Right atrium auricular region (tissue), 2 donors: ENCODE measurements around the gene KIFBP. TPM values are rescaled to one million over a fixed set of nuclear protein-coding genes. Genes with fewer than 3 reads are reported as not detected.
"Not testable (repeated sequence)": the region's sequence is repeated elsewhere in the genome, so short reads cannot be mapped to it uniquely, and the experiment has no call there.

Source experiments
- DNase-seq: peaks from one replicate; pipeline ENCODE4 v3.0.0-alpha.2; 2019; ENCODE audit warnings: low spot score
- H3K27ac ChIP-seq, 2 donors: fragments of 200-600 bp; sonication (generic); 1 replicate in 1 of 2; 2 replicates in 1 of 2; pipeline ENCODE4 v1.5.1; 2016 to 2019
- H3K27me3 ChIP-seq, 2 donors: fragments of 200-600 bp; sonication (generic); one replicate each; pipeline versions ENCODE4 v1.5.1 to v1.6.0; 2017 to 2019
- H3K36me3 ChIP-seq: fragments of 200-600 bp; sonication (generic); one replicate; pipeline ENCODE4 v1.5.1; 2016
- H3K4me1 ChIP-seq, 2 donors: fragments of 200-600 bp; sonication (generic); one replicate each; pipeline versions ENCODE4 v1.5.1 to v1.6.0; 2017 to 2019
- H3K4me3 ChIP-seq, 2 donors: fragments of 200-600 bp; sonication (generic); 1 replicate in 1 of 2; 2 replicates in 1 of 2; pipeline ENCODE4 v1.5.1; 2017 to 2019; ENCODE audit warnings: mild to moderate bottlenecking in 1 of 2, moderate library complexity in 1 of 2
- H3K9me3 ChIP-seq, 2 donors: fragments of 200-600 bp; sonication (generic); one replicate each; pipeline ENCODE4 v1.5.1; 2019
- total RNA-seq, 2 donors: library from RNA; depleted of rRNA; stranded (reverse); fragments of >200 nt; gene quantifications; one replicate each; pipeline ENCODE4 v1.1.0, GENCODE V29; 2016
- TF ChIP-seq, protein P1 (sequence below), 2 donors: fragments of 200-600 bp; sonication (generic); IDR thresholded peaks; one replicate each; pipeline ENCODE4 v1.5.1; 2019; ENCODE audit warnings: antibody characterized with exemption in 2 of 2

KIFBP gene
- total RNA-seq, 2 donors from 2014 or later: 36.4 to 48.8 TPM

DNA sequence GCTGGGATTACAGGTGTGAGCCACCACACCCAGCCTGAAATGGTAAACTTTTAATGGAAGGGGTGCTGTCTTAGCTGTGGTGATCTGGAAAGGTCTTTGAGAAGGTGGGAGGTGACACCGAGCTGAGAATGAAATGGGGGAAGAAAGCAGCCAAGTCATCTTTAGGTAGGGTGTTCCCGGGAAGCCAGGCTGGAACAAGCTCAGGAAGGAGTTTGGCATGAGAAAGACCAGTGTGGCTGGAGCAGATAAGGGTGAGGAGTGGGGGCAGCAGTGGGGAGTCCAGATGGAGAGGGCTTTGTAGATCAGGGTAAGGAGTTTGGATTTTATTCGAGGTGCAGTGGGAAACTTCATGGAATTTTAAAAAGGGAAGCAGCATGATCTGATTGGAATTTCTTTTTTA is 30.0 kb downstream of the KIFBP start:
- H3K4me3 ChIP-seq: no peak overlapping the region
- H3K36me3 ChIP-seq: peaks cover 44% of the 10 kb centered on the region
- no peak for DNase-seq
- H3K9me3 ChIP-seq: no peaks in the 10 kb centered on the region
- TF ChIP-seq, protein P1, sequence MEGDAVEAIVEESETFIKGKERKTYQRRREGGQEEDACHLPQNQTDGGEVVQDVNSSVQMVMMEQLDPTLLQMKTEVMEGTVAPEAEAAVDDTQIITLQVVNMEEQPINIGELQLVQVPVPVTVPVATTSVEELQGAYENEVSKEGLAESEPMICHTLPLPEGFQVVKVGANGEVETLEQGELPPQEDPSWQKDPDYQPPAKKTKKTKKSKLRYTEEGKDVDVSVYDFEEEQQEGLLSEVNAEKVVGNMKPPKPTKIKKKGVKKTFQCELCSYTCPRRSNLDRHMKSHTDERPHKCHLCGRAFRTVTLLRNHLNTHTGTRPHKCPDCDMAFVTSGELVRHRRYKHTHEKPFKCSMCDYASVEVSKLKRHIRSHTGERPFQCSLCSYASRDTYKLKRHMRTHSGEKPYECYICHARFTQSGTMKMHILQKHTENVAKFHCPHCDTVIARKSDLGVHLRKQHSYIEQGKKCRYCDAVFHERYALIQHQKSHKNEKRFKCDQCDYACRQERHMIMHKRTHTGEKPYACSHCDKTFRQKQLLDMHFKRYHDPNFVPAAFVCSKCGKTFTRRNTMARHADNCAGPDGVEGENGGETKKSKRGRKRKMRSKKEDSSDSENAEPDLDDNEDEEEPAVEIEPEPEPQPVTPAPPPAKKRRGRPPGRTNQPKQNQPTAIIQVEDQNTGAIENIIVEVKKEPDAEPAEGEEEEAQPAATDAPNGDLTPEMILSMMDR (IDR thresholded peaks at IDR 0.05): no peak
- H3K27ac ChIP-seq: no peak overlapping the region
- H3K4me1 ChIP-seq: no peaks in the 10 kb centered on the region
- H3K27me3 ChIP-seq: no peaks in the 10 kb centered on the region

DNA sequence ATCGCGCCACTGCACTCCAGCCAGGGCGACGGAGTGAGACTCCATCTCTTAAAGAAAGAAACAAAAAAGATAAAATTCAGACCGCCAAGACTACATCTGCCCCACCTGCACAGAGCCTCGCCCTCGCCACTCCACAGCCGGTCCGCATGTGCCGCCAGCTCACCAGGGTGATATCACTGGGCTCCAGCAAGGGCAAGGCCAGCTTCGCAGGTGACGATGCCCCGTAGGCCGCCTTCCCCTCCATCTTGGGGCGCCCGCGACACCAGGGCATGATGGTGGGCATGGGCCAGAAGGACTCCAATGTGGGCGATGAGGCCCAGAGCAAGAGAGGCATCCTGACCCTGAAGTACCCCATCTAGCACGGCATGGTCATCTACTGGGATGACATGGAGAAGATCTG is 34.0 kb downstream of the KIFBP start:
- no peak overlapping the region for H3K27ac ChIP-seq
- no peak overlapping the region for H3K4me3 ChIP-seq
- no peaks in the 10 kb centered on the region for H3K27me3 ChIP-seq
- DNase-seq: no peak
- no peaks in the 10 kb centered on the region for H3K4me1 ChIP-seq
- TF ChIP-seq, protein P1 (IDR thresholded peaks at IDR 0.05): no peak
- H3K9me3 ChIP-seq: no peaks in the 10 kb centered on the region
- H3K36me3 ChIP-seq: peaks cover 6% of the 10 kb centered on the region

DNA sequence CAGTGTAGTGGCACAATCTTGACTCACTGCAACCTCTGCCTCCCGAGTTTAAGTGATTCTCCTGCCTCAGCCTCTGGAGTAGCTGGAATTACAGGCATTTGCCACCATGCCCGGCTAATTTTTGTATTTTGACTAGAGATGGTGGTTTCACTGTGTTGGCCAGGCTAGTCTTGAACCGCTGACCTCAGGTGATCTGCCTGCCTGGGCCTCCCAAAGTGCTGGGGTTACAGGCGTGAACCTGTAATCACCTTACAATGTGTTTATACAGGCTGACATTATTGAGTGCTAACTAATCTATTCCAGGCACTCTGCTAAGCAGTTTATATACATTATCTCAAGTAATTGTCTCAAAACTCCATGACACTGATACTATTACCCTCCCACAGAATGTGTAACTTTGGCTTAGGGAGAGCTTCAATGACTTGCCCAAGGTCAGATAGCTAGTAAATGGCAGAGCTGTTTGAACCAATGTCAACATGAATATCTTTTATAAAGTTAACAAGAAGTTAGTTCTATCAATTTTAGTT is 36.8 kb downstream of the KIFBP start:
- Histone ChIP-seq H3K36me3 (no peaks in the 10 kb centered on the region), H3K27me3 (no peaks in the 10 kb centered on the region), H3K4me3 (no peak overlapping the region), H3K27ac (no peak overlapping the region), H3K4me1 (no peaks in the 10 kb centered on the region), H3K9me3 (no peaks in the 10 kb centered on the region)
- DNase-seq: no peak
- TF ChIP-seq, protein P1 (IDR thresholded peaks at IDR 0.05): no peak

DNA sequence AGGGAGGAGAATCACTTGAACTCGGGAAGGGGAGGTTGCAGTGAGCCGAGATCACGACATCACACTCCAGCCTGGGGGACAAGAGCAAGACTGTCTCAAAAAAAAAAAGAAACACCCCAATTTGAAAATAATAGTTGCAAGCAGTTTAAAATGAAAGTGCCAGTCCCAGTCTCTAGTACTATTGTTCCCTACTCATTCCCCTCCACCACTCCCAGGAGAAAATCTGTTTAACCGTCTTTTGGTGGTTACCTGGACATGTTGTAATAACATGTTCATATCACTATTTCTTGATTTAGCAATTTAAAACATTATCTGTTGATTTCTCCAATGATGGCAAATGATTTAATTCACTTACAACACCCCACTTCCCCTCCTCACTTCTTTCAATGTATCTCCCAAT is 44.7 kb downstream of the KIFBP start:
- TF ChIP-seq, protein P1 (IDR thresholded peaks at IDR 0.05): no peak
- Histone ChIP-seq H3K27me3 (no peaks in the 10 kb centered on the region), H3K27ac (no peak overlapping the region), H3K4me3 (no peak overlapping the region), H3K36me3 (no peaks in the 10 kb centered on the region), H3K9me3 (no peaks in the 10 kb centered on the region), H3K4me1 (no peaks in the 10 kb centered on the region)
- no peak for DNase-seq

DNA sequence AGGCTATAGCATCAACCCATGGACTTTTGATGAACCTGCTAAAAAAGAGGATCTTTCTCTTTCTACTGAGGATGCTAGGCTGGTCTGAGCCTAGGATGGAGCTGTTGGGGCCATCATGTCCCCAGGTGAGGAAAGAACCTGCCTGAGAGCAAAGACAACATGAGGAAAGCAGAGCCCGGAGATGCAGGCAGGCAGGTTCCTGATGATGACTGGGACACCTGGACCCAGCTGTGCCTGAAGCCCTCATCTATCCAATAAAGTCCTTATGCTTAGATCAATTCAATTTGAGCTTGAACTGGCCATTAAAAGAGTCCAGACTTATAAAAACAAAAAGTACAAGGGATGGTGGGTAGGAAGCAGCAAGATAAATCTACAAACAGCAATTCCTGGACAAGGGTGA is 48.9 kb downstream of the KIFBP start:
- H3K27ac ChIP-seq: no peak overlapping the region
- no peaks in the 10 kb centered on the region for H3K4me1 ChIP-seq
- TF ChIP-seq, protein P1 (IDR thresholded peaks at IDR 0.05): no peak
- DNase-seq: no peak
- no peaks in the 10 kb centered on the region for H3K36me3 ChIP-seq
- H3K27me3 ChIP-seq: no peaks in the 10 kb centered on the region
- H3K4me3 ChIP-seq: no peak overlapping the region
- H3K9me3 ChIP-seq: no peaks in the 10 kb centered on the region

DNA sequence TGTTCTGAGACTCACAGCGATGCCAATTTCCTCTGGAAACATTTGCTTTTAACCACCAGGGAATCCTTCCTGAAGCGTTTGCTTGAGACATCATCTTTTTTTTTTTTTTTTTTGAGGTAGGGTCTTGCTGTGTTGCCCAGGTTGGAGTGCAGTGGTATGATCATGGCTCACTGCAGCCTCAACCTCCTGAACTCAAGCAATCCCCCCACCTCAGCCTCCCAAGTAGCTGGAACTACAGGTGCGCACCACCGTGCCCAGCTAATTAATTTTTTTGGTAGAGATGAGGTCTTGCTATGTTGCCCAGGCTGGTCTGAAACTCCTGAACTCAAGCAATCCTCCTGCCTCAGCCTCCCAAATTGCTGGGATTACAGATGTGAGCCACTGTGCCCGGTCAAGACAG is 52.3 kb downstream of the KIFBP start:
- DNase-seq, H3K9me3 ChIP-seq, H3K27me3 ChIP-seq, H3K4me3 ChIP-seq, H3K4me1 ChIP-seq, H3K36me3 ChIP-seq, H3K27ac ChIP-seq: not testable (repeated sequence)
